Activated T-cell treated with anti-CD3 and anti-CD28 coated beads, Interleukin-2, amount 50 U/mL, for 1 hour (primary cell): ENCODE results near the gene UBE2K.
"Not testable (repeated sequence)": the region's sequence is repeated elsewhere in the genome, so short reads cannot be mapped to it uniquely, and the experiment has no call there.

Experiments
- DNase-seq: peaks from one replicate; pipeline ENCODE4 v3.0.0-alpha.2; 2020

UBE2K gene

GRCh38 chr4:39698424-39699009 lies 581 bp downstream of the UBE2K start:
- DNase-seq, result no peak

GRCh38 chr4:39699687-39700409 lies 1.9 kb downstream of the UBE2K start:
- no peak for DNase-seq

- DNase-seq, result no peak
These were observed 2.6 kb downstream of the UBE2K start for GRCh38 chr4:39700554-39700953.

GRCh38 chr4:39702716-39703115 lies 4.8 kb downstream of the UBE2K start:
- DNase-seq, result no peak

- DNase-seq, result not testable (repeated sequence)
These were observed 6.9 kb downstream of the UBE2K start for GRCh38 chr4:39704789-39705188.

GRCh38 chr4:39706334-39706733 lies 8.4 kb downstream of the UBE2K start:
- no peak for DNase-seq

- no peak for DNase-seq
These were observed 9.0 kb downstream of the UBE2K start for GRCh38 chr4:39706741-39707511.

- DNase-seq, result no peak
These were observed 12.4 kb downstream of the UBE2K start for GRCh38 chr4:39710098-39710896.

- no peak for DNase-seq
These were observed 15.1 kb downstream of the UBE2K start for GRCh38 chr4:39712819-39713607.

GRCh38 chr4:39713691-39714090 lies 15.8 kb downstream of the UBE2K start:
- DNase-seq, result no peak

GRCh38 chr4:39714166-39714565 lies 16.2 kb downstream of the UBE2K start:
- DNase-seq, result no peak

GRCh38 chr4:39715788-39716187 lies 17.9 kb downstream of the UBE2K start:
- no peak for DNase-seq

- DNase-seq, result no peak
These were observed 18.4 kb downstream of the UBE2K start for GRCh38 chr4:39716356-39716755.

- not testable (repeated sequence) for DNase-seq
These were observed 19.8 kb downstream of the UBE2K start for GRCh38 chr4:39717743-39718142.

- no peak for DNase-seq
These were observed 20.7 kb downstream of the UBE2K start for GRCh38 chr4:39718366-39719323.

GRCh38 chr4:39719804-39720580 lies 22.1 kb downstream of the UBE2K start:
- no peak for DNase-seq

- DNase-seq, result not testable (repeated sequence)
These were observed 23.3 kb downstream of the UBE2K start for GRCh38 chr4:39721273-39721672.

- DNase-seq, result no peak
These were observed 23.9 kb downstream of the UBE2K start for GRCh38 chr4:39721788-39722187.

GRCh38 chr4:39729557-39729956 lies 31.6 kb downstream of the UBE2K start:
- no peak for DNase-seq

- no peak for DNase-seq
These were observed 32.1 kb downstream of the UBE2K start for GRCh38 chr4:39730072-39730471.
